Fibroblast of peridontal ligament (primary cell): ENCODE measurements around the gene LAX1.
"Not testable (repeated sequence)": the region's sequence is repeated elsewhere in the genome, so short reads cannot be mapped to it uniquely, and the experiment has no call there.

Experiments
- DNase-seq: peaks from one replicate; pipeline ENCODE4 v3.0.0-alpha.2; 2010; ENCODE audit errors: extremely low read depth

LAX1 gene

DNA sequence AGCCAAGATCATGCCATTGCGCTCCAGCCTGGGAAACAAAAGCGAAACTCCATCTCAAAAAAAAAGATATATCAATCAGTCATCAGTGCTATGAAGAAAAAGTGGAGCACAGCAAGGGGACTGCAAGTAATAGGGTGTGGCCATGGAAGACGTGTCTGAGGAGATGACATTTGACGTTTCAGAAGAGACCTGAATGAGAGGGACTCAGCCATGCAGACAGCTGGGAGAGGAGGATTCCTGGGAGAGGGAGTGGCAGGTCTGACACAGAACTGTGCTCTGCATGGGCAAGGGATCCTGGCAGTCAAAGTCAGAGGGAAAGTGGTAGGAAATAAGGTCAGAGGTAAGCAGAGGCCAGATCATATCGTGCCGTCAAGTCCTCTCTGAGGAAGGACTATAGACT is 3.3 kb downstream of the LAX1 start:
- no peak for DNase-seq

DNA sequence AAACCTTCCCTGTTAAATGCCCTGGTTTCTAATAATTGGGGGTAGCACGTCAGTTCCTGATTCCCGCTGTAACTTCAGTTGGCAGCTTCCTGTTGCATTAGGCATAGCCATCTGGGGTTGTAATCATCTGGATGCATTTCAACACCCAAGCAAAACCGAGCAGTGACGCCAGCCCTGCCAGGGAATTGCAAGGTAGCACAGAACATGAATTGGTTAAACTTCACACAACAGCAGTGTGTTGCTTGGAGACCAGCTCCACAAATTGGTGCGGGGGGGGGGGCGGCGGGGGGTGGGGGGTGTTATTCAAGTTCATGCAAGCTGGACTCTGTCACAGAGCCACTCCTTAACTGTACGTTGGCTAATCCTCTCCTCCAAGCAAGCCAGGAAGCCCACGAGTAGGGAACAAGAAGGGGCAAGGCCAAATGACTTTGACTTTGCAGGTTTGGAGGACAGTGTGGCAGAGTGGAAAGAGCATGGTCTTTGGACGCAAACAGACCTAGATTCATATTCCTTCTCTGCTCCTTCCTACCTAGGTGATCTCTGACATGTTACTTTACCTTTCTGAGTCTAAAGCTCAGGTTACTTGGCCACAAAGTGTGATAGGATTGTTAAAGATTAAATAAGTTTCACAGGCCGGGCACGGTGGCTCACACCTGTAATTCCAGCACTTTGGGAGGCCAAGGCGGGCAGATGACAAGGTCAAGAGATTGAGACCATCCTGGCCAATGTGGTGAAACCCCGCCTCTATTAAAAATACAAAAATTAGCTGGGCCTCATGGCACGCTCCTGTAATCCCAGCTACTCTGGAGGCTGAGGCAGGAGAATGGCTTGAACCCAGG is 4.7 kb downstream of the LAX1 start:
- DNase-seq: peak; percentile 94

DNA sequence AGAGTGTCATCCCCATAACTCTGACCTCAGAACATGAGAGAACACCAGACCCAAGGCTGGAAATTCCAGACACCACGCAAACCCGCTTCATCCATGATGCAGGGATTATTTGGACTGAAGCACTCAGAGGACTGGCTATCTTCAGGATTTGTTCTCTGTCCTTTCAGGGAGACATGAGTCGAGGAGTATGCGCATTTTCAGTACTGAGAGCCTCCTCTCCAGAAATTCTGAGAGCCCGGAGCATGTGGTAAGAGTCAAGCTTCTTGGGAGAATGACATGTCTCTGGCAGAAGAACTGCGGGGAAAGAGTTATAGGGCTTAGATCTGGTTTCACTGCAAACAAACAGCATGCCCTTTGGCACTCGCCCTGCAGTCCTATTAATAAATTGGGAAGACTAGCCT is 6.9 kb downstream of the LAX1 start:
- DNase-seq: no peak

DNA sequence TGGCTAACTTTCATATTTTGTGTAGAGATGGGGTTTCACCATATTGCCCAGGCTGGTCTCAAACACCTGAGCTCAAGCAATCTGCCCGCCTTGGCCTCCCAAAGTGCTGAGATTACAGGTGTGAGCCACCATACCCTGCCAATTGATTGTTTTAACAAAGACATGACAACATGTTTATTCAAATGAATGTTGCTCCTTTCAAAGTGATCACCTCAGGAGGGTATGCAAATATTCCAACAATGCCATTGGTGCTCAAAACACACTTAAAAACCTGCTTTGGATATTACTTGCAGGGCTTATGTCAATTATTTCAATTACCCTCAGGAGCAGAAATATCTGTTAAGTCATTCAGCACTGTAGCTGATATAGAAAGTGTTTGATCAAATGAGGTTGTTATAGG is 7.9 kb downstream of the LAX1 start:
- DNase-seq: no peak

DNA sequence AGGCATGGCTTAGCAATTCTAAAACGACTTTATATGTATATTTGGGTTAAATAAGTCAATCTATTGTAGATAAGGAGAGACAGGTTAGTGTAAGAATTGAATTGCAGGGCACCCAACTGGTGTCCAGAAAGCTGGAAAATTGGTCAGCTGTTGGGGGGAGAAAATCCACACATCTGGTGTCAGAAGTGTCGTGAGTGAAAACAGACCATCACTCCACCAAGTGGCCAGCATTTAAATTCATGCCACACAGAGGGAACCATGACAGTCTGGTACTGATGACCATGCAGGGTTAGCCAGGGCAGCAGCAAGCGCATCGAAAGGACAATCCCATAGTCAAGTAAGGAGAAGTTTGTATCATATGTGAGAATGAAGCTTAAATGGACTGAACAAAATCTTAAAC is 11.7 kb downstream of the LAX1 start:
- DNase-seq: no peak

DNA sequence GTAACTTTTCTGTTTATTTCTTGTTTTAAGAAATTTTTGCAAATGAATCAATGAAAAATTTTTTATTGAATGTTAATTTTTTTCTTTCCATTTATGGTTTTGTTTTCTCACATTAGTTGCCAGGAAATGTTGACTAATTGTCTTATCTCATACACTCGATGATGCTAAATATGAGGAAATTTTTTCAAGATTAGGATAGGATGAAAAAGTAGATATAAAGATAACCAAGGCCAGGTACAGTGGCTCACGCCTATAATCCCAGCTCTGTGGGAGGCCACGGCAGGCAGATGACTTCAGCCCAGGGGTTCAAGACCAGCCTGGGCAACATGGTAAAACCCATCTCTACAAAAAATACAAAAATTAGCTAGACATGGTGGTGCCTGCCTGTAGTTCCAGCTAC is 12.6 kb downstream of the LAX1 start:
- DNase-seq: no peak

DNA sequence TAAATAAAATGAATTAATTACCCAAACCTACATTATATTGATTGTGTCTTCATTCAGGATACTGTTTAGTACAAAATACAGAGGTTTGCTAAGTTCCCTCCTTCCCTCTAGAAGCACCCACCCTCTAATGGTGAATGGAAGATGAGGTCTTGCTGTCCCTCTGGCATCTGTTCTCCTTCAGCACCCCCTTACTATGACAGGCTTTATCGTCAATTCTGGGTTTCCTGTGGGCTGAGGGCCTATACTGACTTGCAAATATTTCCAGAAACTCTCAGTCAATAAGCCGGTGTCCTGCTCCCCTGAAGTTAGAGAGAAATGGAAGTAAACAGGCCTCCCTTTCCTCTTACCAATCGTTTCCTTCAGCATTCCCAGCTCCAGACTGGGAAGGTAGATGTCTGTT is 13.2 kb downstream of the LAX1 start:
- DNase-seq: no peak

DNA sequence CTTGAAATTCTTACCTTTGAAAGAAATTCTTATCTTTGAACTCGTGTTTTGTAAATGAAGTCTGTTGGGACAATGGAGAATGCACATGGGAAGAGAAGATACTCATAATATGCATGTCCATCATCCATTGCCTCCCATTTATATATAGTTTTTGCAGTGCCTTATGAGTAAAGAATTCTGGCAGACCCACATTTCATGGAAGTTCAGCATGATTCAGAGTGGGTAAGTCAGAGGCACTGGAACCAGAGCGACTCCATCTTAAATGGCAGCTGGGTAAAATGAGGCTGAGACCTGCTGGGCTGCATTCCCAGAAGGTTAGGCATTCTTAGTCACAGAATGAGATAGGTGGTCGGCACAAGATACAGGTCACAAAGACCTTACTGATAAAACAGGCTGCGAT is 13.8 kb downstream of the LAX1 start:
- no peak for DNase-seq

DNA sequence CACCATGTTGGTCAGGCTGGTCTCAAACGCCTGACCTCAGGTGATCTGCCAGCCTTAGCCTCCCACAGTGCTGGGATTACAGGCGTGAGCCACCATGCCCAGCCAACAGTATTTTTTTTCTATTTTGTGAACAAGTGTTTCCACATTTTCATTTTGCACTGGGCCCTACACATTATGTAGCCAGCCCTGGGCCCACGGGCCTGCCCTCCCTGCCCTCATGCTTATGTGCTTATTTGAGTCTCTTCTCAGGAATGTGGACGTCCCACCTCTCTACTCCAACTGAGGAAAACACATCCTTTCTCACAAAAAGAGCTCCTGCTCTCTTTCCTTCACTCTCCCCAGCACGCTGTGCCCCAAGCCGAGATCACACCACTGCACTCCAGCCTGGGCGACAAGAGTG is 17.0 kb downstream of the LAX1 start:
- DNase-seq: no peak

DNA sequence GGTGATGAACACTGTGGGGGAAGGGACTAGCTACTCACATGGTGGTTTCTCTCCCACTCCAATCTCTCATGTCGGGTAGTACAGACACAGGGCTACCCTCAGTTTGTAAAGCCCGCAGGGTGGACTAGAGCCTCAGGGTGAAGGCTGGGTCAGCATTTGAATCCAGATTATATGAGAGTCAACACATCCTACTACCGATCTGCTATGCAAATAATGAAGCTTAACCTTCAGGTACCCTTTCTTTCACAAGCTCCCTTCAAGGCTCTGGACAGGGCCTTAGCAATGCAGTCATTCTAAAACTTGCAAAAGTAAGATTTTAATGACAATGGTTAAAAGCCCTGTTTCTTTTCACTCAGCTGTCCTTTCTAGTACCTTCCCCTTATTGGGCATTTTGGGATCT is 25.0 kb downstream of the LAX1 start:
- no peak for DNase-seq

DNA sequence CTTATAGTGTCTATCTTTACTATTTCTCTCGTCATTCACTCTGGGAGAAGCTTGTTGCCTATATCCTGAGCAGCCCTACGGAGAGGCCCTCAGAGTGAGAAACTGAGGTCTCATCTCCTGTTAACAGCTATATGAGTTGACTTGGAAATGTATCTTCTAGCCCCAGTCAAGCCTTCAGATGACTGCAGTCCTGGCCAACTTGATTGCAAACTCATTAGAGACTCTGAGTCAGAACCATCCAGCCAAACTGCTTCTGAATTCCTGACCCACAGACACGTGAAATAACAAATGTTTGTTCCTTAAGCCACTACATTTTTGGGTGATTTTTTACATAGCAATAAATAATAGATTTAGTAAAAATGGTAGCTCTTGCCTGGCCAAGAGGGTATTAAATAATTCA is 26.5 kb downstream of the LAX1 start:
- no peak for DNase-seq

DNA sequence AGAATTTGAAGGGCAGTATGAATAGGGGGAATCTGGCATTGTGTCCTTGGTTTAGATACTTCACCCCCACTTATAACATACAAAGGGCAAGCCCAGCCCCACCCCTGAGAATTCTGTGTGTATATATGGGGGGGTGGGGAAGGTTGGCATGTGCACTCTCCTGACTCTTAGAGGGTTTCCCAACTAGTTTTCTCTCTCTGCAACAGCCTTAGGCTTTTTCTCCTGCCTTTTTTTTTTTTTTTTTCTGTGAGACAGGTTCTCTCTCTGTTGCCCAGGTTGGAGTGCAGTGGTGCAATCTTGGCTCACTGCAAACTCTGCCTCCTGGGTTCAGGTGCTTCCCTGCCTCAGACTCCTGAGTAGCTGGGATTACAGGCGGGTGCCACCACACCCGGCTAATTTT is 27.5 kb downstream of the LAX1 start:
- no peak for DNase-seq

DNA sequence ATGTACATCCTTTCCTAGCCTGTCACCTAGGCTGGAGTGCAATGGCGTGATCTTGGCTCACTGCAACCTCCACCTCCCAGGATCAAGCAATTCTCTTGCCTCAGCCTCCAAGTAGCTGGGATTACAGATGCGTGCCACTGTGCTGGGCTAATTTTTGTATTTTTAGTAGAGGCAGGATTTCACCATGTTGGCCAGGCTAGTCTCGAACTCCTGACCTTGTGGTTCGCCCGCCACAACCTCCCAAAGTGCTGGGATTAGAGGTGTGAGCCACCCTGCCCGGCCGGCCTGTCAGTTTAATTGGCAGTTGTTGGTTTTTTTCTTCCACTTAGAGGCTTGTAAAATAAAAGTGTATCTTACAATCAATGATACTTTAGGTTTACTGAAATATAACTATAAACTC is 28.6 kb downstream of the LAX1 start:
- not testable (repeated sequence) for DNase-seq

DNA sequence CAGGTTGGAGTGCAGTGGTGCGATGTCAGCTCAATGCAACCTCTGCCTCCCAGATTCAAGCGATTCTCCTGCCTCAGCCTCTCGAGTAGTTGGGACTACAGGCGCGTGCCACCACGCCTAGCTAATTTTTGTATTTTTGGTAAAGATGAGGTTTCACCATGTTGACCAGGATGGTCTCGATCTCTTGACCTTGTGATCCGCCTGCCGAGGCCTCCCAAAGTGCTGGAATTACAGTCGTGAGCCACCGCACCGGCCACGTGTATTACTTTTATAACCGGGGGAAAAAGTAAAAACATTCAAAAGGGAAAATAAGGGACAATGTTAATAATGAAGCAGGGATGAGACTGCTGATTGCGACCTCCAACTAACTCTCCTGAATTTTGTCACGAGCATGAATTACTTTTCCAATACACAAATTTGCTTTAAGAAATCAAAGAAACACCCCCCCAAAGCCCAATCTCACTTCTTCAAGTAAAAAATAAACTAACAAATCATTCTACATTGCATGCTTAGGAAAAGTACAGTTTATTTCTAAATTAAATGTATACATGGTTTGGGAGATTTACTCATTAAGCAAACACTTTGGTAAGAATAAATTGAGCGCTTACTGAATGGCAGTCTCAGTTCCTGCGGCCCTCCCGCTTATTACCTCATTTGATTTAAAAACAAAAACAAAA is 29.9 kb downstream of the LAX1 start:
- DNase-seq: no peak

DNA sequence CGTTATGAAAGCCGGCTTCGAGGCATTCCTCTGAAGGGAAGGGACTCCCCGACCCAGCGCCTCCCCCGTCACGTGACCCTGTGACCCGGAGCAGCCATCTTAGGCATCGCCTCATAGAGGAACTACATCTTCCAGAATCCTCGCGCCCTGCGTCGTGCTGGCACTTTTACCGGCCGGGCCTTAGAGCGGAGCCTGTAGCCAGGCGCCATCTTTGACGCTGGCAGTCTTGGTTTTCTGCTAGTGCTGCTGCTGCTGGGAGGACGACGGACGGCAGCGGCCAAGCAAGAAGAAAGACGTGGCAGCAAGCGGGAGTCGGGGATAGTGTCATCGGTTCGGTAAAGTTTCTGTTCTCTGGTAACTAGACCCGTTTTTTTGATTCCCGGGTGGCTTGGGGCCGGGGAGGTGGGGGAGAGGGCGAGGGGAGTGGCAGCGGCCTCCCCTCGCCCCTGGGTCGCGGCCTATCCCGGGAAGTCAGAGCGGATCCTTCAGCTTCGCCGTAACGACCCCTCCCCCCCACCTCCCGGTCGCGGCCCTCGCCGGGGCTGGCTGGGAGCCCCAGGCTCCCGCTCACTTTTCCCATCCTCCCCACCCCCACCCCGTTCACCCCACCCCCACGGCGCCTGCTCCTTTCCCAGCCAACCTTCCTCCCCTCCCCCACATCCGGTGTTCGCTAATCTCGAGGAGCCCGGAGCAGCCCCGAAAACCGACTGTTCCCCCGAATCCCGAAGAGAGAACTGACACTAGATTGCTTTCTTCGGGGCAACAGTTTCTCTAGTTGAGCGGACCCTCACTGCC is 30.7 kb downstream of the LAX1 start, which contains the start of the genes ZBED6 and ZC3H11A:
Gene ZBED6 (plus strand): TSS at position 183 of the 795 bp plus-strand sequence. CDS start 1,900 bp downstream, outside the sequence.
Gene ZC3H11A (plus strand): TSS at position 183 of the 795 bp plus-strand sequence. CDS start 21,448 bp downstream, outside the sequence.
- peak; percentile 98 for DNase-seq

DNA sequence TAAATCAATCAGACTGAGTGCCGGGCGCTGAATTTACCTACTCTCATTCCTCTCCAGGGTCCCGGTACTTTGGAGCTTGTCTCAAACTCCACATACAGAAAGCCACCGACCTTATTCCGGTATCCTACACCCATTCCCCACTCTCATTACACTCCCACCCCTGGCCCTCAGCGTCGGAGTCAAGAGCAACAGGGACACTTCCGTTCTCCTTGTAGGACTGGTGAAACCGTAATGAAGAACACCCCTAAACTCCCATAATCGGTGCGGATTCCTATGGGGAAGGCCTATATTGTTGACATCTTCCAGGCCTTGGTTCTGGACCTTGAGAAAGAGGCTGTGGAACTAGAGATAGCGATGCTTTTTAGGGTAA is 31.2 kb downstream of the LAX1 start:
- peak; percentile 34 for DNase-seq

DNA sequence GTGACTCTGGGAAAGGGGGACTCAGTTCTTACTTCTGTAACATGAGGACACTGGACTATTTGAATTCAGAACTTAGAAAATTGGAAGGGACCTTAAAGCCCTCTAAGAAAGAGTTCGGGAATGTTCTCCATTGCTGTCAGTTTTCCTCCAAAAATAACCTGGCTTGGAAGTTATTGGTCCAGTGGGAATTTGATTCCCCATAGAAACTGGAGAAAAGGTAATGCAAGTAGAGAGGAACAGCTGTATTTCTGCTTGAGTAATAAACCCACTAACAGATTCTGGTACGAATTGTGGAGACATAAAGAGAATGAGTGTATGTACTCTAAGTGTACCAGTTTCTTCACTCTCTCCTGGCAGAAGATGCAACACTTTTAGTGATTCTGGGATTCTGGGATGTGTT is 32.2 kb downstream of the LAX1 start:
- DNase-seq: no peak

DNA sequence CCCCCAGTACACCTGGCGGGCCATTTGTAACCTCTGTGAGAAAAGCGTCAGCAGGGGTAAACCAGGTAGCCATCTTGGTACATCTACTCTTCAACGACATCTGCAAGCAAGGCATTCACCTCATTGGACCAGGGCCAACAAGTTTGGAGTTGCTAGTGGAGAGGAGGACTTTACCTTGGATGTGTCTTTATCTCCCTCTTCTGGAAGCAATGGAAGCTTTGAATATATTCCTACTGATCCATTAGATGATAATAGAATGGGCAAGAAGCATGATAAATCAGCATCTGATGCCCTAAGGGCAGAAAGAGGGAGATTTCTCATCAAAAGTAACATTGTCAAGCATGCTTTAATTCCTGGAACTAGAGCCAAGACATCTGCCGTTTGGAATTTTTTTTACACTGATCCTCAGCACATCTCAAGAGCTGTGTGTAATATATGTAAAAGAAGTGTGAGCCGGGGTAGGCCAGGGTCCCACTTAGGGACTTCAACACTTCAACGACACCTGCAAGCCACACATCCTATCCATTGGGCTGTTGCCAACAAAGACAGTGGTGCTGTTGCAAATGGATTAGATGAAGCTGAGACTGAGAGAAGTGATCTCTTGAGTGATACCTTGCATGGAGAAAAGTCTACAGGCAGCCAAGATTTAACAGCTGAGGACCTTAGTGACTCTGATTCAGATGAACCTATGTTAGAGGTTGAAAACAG is 33.1 kb downstream of the LAX1 start:
- no peak for DNase-seq

DNA sequence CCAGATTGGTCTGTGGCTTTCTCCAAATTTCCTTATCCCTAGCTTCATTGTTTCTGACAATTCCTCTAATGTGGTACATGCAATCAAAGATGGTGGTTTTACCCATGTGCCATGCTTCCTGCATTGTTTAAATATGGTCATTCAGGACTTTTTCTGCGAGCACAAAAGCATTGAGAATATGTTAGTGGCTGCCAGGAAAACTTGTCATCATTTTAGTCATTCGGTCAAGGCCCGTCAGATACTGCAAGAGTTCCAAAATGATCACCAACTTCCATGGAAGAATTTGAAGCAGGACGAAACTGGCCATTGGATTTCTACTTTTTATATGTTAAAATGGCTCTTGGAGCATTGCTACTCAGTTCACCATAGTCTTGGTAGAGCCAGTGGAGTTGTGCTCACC is 34.2 kb downstream of the LAX1 start:
- no peak for DNase-seq

DNA sequence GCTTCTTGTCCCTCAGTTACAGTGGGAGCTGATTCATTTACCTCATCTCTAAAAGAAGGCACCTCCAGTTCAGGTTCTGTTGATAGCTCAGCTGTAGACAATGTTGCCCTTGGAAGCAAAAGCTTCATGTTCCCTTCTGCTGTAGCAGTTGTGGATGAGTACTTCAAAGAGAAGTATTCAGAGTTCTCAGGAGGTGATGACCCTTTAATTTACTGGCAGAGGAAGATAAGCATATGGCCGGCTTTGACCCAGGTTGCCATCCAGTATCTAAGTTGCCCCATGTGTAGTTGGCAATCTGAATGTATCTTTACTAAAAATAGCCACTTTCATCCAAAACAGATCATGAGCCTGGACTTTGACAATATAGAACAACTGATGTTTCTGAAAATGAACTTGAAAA is 35.0 kb downstream of the LAX1 start:
- DNase-seq: no peak

DNA sequence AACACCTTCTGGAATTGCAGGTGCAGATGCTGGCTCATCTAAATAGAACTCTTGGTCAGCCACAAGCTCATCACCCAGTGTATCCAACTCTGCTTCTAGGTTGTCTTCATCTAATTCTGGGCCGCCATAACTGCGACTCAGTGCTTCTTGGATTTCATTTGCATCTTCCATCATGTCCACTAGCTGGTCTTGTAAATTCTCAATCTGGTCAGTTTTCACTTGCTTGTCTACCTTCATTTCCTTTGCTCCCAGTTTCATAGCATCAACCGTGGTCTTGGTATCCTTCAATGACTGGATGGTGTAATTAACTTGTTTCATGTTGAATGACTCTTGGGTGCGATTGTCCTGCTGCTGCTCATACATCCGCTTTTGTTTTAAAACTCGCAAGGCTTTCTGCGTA is 40.7 kb downstream of the LAX1 start:
- no peak for DNase-seq

DNA sequence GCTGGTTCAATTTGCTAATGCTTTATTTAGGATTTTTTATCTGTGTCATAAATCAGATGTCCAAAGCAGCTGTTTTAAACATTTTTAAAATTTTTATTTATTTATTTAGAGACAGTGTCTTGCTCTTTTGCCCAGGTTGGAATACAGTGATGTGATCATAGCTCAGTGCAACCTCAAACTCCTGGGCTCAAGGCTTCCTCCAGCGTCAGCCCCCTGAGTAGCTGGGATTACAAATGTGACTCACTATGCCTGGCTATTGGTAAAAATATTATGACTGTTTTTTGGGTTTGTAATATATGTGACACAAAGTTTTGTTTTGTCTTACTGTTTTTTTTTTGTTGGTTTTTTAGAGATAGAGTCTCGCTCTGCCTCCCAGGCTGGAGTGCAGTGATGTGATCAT is 42.2 kb downstream of the LAX1 start:
- peak; percentile 74 for DNase-seq
